Right ventricle myocardium superior (tissue), 1 donor: ENCODE results near the gene IRGQ. TPM values are rescaled to one million over a fixed set of nuclear protein-coding genes. Genes with fewer than 3 reads are reported as not detected.

Source experiments
- total RNA-seq: library from RNA; stranded (reverse); fragmentation: NEBNext Ultra II Directional; extraction: Animal tissue kit (Norgen Biotek cat#: 25700); gene quantifications from one replicate; pipeline ENCODE4 v1.2.1, GENCODE V29; 2021
- donor health status: DM: no; HTN: yes; CAD: no; lungs with severe emphysema.

IRGQ gene
- total RNA-seq, 1 donor from 2014 or later = 16.7 TPM

Other genes starting within 250 kb of the IRGQ start
- gene CD177, start 242.4 kb downstream of the IRGQ start, total RNA-seq = 0.32 TPM
- not detected for gene TEX101, start 181.2 kb downstream of the IRGQ start, total RNA-seq
- 0.16 TPM for gene LYPD3, start 130.5 kb downstream of the IRGQ start, total RNA-seq
- gene PHLDB3, start 91.4 kb downstream of the IRGQ start, total RNA-seq = 6.2 TPM
- gene ETHE1, start 68.9 kb downstream of the IRGQ start, total RNA-seq = 14.7 TPM
- 1.5 TPM for gene ZNF575, start 62.9 kb downstream of the IRGQ start, total RNA-seq
- 12.4 TPM for gene XRCC1, start 20.6 kb downstream of the IRGQ start, total RNA-seq
- gene PINLYP, start 20.3 kb downstream of the IRGQ start, total RNA-seq = 0.46 TPM
- 12.3 TPM for gene ZNF576, start 461 bp upstream of the IRGQ start, total RNA-seq
- 0.13 TPM for gene SRRM5, start 16.0 kb upstream of the IRGQ start, total RNA-seq
- 32.5 TPM for gene ZNF428, start 23.5 kb upstream of the IRGQ start, total RNA-seq
- 8.0 TPM for gene CADM4, start 43.7 kb upstream of the IRGQ start, total RNA-seq
- gene PLAUR, start 74.0 kb upstream of the IRGQ start, total RNA-seq = 3.4 TPM
- not detected for gene IRGC, start 119.9 kb upstream of the IRGQ start, total RNA-seq
- gene SMG9, start 158.8 kb upstream of the IRGQ start, total RNA-seq = 15.7 TPM
- gene KCNN4, start 184.8 kb upstream of the IRGQ start, total RNA-seq = 0.19 TPM
- 0.89 TPM for gene LYPD5, start 206.3 kb upstream of the IRGQ start, total RNA-seq
- gene ZNF283, start 231.2 kb upstream of the IRGQ start, total RNA-seq = 9.0 TPM